ENCODE data around the gene TMPRSS4.

TMPRSS4 gene

GRCh38 chr11:118170231-118170630 lies 93.4 kb downstream of the TMPRSS4 start:
- Histone ChIP-seq H3K79me2 (ENCODE audit: control insufficient read depth, insufficient read depth, low read length, unreplicated experiment) (no peaks in the 10 kb centered on the region), H3K27ac (ENCODE audit: low read depth, low read length) (no peak overlapping the region), H3K4me1 (ENCODE audit: control insufficient read depth, insufficient read depth, low read length, unreplicated experiment) (no peaks in the 10 kb centered on the region), H3K36me3 (ENCODE audit: insufficient read depth, low read length) (no peaks in the 10 kb centered on the region), H3K27me3 (ENCODE audit: insufficient read depth, low read length) (peaks cover 72% of the 10 kb centered on the region), H2AFZ (ENCODE audit: low read length, unreplicated experiment) (no peak overlapping the region), H3K4me3 (ENCODE audit: low read depth, low read length) (no peak overlapping the region)

DNA sequence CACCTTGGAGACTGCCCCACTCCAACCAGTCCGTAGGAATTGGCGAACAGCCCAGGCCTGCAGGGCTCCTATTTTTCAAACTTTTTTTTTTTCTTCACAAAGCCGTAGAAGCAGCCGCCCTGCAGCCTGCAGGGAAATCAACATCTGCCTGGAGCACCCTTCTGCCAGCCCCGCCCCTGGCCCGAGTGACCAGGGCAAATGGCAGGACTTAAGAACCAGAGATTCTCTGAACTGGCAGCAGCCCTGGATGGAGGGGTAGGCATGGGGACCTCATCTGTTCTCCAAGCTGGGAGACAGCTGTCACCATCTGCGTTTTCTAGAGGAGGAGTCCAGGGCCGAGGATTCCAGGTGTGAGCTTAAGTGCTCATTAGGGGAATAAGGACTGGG lies 94.0 kb downstream of the TMPRSS4 start:
- Histone ChIP-seq H3K79me2 (ENCODE audit: control insufficient read depth, insufficient read depth, low read length, unreplicated experiment) (no peaks in the 10 kb centered on the region), H3K27ac (ENCODE audit: low read depth, low read length) (no peak overlapping the region), H3K4me1 (ENCODE audit: control insufficient read depth, insufficient read depth, low read length, unreplicated experiment) (no peaks in the 10 kb centered on the region), H3K27me3 (ENCODE audit: insufficient read depth, low read length) (peaks cover 79% of the 10 kb centered on the region), H3K4me3 (ENCODE audit: low read depth, low read length) (no peak overlapping the region), H2AFZ (ENCODE audit: low read length, unreplicated experiment) (no peak overlapping the region), H3K36me3 (ENCODE audit: insufficient read depth, low read length) (no peaks in the 10 kb centered on the region)
